Activated CD8-positive, alpha-beta T cell treated with anti-CD3 and anti-CD28 coated beads for 36 hours (primary cell): ENCODE measurements around the gene VWA3A. TPM values are rescaled to one million over a fixed set of nuclear protein-coding genes. Genes with fewer than 3 reads are reported as not detected.
A peak's percentile ranks its signal among the peaks of the same experiment; 100 is the strongest.

Source experiments
- ATAC-seq: fragments of 200-7000 bp; cut with Tn5 transposase; one replicate; pipeline ENCODE4 v1.10.0; 2021; ENCODE audit warnings: mild to moderate bottlenecking, moderate library complexity
- CTCF ChIA-PET: fragments of 350-600 bp; sonication (Branson Sonifier 250); formaldehyde crosslinking; loops from one replicate; lab custom pipeline; 2021; ENCODE audit warnings: antibody characterized with exemption; lab: Charles Lee
- POLR2A ChIA-PET: fragments of 350-600 bp; sonication (Branson Sonifier 250); formaldehyde crosslinking; loops from one replicate; lab custom pipeline; 2021; ENCODE audit warnings: antibody characterized with exemption; lab: Charles Lee
- DNase-seq: peaks from one replicate; pipeline ENCODE4 v3.0.0-alpha.2; 2020
- H3K27ac Mint-ChIP-seq: one replicate; pipeline ENCODE4 v1.8.0; 2021; ENCODE audit warnings: mild to moderate bottlenecking, mixed read lengths
- H3K27me3 Mint-ChIP-seq: one replicate; pipeline ENCODE4 v1.8.0; 2021; ENCODE audit warnings: mixed read lengths
- H3K36me3 Mint-ChIP-seq: one replicate; pipeline ENCODE4 v1.8.0; 2021; ENCODE audit warnings: low read depth, mixed read lengths
- H3K4me1 Mint-ChIP-seq: one replicate; pipeline ENCODE4 v1.8.0; 2021; ENCODE audit warnings: low read depth, mixed read lengths
- H3K4me3 Mint-ChIP-seq: one replicate; pipeline ENCODE4 v1.8.0; 2021; ENCODE audit warnings: mild to moderate bottlenecking, moderate library complexity, mixed read lengths
- H3K9me3 Mint-ChIP-seq: one replicate; pipeline ENCODE4 v1.8.0; 2021; ENCODE audit warnings: mixed read lengths
- CTCF ChIP-seq: fragments of 200-600 bp; IDR thresholded peaks from one replicate; pipeline ENCODE4 v1.8.0; 2022; ENCODE audit warnings: antibody characterized with exemption, mild to moderate bottlenecking
- intact Hi-C: fragments of 100-400 bp; cut with micrococcal nuclease; formaldehyde crosslinking; loops from one replicate; pipeline ENCODE4 v1.10.0; 2022
- total RNA-seq, 2 experiments: library from RNA; stranded (reverse); gene quantifications; one replicate each; pipeline ENCODE4 v1.2.3, GENCODE V29; 2021

Gene VWA3A
- total RNA-seq, 2 experiments from 2014 or later: not detected

GRCh38 chr16:22188595-22189442, 96.5 kb downstream of the VWA3A start:
- Mint-ChIP-seq H3K27ac (peak overlapping the region; percentile 100), H3K9me3 (peaks cover 5% of the 10 kb centered on the region), H3K36me3 (peaks cover 3% of the 10 kb centered on the region), H3K4me3 (peak overlapping the region; percentile 94), H3K4me1 (peaks cover 43% of the 10 kb centered on the region), H3K27me3 (no peaks in the 10 kb centered on the region)
- ATAC-seq (no peak), DNase-seq (peak; percentile 78)
- POLR2A ChIA-PET: interaction anchor here (0.6 to 8.7 kb wide), 11 partner anchors 10 to 236 kb away, joined by 3 to 113 read pairs (median 4); partner anchors contain the start of genes EEF2K, MOSMO, UQCRC2 and VWA3A
- TF ChIP-seq CTCF: peak; percentile 90
- intact Hi-C loops: loop anchor here (2.0 to 5.0 kb wide), 3 partner anchors 92 to 237 kb away; partner anchors contain the start of gene UQCRC2
- CTCF ChIA-PET: interaction anchor here (0.6 to 5.9 kb wide), 46 partner anchors 8 to 532 kb away, joined by 3 to 82 read pairs (median 4); partner anchors contain the start of genes MOSMO, PDZD9, POLR3E and UQCRC2

DNA sequence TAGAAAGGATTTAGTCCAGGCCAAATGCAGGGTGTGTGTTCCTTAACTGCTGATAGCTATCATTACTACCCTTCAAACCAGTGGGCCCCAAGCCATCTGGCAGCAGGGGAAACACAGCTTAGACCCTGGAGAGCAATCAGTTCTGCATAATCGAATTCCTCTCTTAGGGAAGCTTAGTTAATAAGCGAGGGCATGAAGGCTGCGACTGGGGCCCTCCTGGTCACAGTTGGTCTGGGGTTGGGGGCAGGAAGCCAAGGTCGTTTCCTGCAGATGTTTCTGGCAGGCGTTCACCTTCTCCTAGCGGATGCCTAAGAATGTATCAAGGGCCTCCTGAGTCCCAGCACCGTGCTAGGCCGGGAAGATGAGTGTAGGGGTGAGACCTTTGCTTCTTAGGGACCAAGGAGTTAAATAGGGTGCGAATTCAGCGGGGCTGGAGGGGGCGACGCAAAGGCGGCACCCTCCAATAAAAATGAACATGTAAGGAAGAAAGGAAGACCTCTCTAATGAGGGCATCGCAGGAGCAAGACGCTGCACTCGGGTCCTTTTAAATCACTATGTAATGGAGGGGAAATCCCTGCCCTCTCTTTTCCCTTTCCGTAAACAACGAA, 97.2 kb downstream of the VWA3A start:
- POLR2A ChIA-PET: interaction anchor here (0.8 to 8.7 kb wide), 7 partner anchors 16 to 237 kb away, joined by 4 to 113 read pairs (median 6); partner anchors contain the start of genes EEF2K, MOSMO and UQCRC2
- Mint-ChIP-seq H3K27ac (peak overlapping the region; percentile 100), H3K9me3 (peaks cover 8% of the 10 kb centered on the region), H3K36me3 (peaks cover 7% of the 10 kb centered on the region), H3K4me1 (peaks cover 48% of the 10 kb centered on the region), H3K27me3 (no peaks in the 10 kb centered on the region), H3K4me3 (peak overlapping the region; percentile 94)
- no peak for TF ChIP-seq CTCF
- intact Hi-C loops: loop anchor here (2.0 to 5.0 kb wide), 3 partner anchors 92 to 237 kb away; partner anchors contain the start of gene UQCRC2
- CTCF ChIA-PET: interaction anchor here (0.8 to 5.9 kb wide), 22 partner anchors 9 to 481 kb away, joined by 3 to 82 read pairs (median 8); partner anchors contain the start of genes MOSMO, PDZD9, POLR3E and UQCRC2
- DNase-seq: peak; percentile 41
- ATAC-seq: no peak

DNA sequence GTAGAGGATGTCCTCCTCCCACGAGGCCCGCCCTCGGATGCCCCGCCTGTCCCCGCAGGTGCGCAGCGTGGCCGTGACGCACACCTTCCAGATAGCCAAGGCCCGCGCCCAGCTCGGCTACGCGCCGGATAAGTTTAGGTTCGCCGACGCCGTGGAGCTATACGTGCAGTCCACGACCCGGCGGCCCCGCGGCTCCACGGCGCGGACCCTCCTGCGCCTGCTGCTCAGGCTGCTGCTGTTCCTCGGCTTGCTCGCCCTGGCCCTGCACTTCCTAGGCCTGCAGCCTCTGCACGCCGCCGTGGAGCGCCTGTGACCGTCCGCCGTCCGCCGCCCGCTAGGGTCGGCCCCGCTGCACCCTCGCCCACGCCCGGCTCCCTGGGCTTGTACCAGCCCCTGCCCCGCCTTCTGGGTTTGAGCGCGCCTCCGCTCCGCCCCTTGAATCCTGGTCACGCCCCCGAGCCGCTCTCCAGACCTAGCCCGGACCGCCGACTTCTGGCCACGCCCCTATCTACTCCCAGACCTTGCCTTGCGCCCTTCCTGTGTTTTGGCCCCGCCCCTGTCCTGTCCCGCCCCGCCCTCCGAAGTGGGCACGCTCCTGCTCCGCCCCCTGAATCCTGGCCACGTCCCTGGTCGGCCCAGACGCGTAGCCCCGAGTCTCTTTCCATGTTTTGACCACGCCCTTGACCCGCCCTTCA, 97.9 kb downstream of the VWA3A start:
- peak; percentile 66 for ATAC-seq
- intact Hi-C loops: no loop called here
- ChIA-PET CTCF (interaction anchor here (1.2 to 5.9 kb wide), 6 partner anchors 10 to 200 kb away, joined by 4 to 81 read pairs (median 24); partner anchors contain the start of genes MOSMO and POLR3E), POLR2A (interaction anchor here (1.0 to 8.7 kb wide), 6 partner anchors 17 to 238 kb away, joined by 3 to 113 read pairs (median 6); partner anchors contain the start of genes EEF2K, POLR3E and UQCRC2)
- no peaks in the 10 kb centered on the region for H3K27me3 Mint-ChIP-seq
- peak; percentile 100 for DNase-seq
- H3K4me3 Mint-ChIP-seq: peak overlapping the region; percentile 94
- H3K4me1 Mint-ChIP-seq: peaks cover 54% of the 10 kb centered on the region
- H3K36me3 Mint-ChIP-seq: peaks cover 10% of the 10 kb centered on the region
- TF ChIP-seq CTCF: no peak
- H3K9me3 Mint-ChIP-seq: peaks cover 8% of the 10 kb centered on the region
- H3K27ac Mint-ChIP-seq: peak overlapping the region; percentile 100

- peaks cover 12% of the 10 kb centered on the region for H3K36me3 Mint-ChIP-seq
- POLR2A ChIA-PET: interaction anchor here (1.0 to 8.7 kb wide), 9 partner anchors 11 to 238 kb away, joined by 3 to 113 read pairs (median 5); partner anchors contain the start of genes EEF2K, MOSMO and POLR3E
- DNase-seq (peak; percentile 100), ATAC-seq (peak; percentile 71)
- H3K27ac Mint-ChIP-seq: peak overlapping the region; percentile 100
- intact Hi-C loops: no loop called here
- peak overlapping the region; percentile 94 for H3K4me3 Mint-ChIP-seq
- peaks cover 59% of the 10 kb centered on the region for H3K4me1 Mint-ChIP-seq
- peaks cover 2% of the 10 kb centered on the region for H3K27me3 Mint-ChIP-seq
- peaks cover 8% of the 10 kb centered on the region for H3K9me3 Mint-ChIP-seq
- CTCF ChIA-PET: interaction anchor here (1.4 to 5.9 kb wide), 5 partner anchors 15 to 184 kb away, joined by 5 to 37 read pairs (median 8); partner anchors contain the start of genes EEF2K and POLR3E
- no peak for TF ChIP-seq CTCF
Observed at GRCh38 chr16:22190776-22191531, 98.6 kb downstream of the VWA3A start.
